ENCODE measurements around the gene GGT1.
"Not testable (repeated sequence)": the region's sequence is repeated elsewhere in the genome, so short reads cannot be mapped to it uniquely, and the experiment has no call there.

DNA sequence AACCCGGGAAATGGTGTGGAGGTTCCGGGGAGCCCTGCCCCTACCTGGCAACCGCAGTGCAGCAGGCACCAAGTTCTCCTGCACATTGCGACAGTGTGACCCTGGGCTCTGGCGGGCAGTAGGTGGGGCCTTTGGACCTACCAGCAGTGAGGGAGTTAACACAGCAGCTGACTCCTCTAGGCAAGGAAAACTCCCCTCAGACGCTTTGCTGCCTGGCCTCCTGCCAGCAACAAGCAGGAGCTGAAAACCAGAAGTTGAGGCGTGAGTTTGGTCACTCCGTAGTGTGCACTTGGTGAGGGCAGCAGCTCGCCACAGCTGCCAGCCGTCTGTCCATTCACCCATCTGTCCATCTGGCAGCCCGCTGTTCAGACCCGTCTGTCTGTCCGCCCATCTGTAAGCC, 29.6 kb downstream of the GGT1 start:
- TF ChIP-seq, protein P1, sequence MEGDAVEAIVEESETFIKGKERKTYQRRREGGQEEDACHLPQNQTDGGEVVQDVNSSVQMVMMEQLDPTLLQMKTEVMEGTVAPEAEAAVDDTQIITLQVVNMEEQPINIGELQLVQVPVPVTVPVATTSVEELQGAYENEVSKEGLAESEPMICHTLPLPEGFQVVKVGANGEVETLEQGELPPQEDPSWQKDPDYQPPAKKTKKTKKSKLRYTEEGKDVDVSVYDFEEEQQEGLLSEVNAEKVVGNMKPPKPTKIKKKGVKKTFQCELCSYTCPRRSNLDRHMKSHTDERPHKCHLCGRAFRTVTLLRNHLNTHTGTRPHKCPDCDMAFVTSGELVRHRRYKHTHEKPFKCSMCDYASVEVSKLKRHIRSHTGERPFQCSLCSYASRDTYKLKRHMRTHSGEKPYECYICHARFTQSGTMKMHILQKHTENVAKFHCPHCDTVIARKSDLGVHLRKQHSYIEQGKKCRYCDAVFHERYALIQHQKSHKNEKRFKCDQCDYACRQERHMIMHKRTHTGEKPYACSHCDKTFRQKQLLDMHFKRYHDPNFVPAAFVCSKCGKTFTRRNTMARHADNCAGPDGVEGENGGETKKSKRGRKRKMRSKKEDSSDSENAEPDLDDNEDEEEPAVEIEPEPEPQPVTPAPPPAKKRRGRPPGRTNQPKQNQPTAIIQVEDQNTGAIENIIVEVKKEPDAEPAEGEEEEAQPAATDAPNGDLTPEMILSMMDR (IDR thresholded peaks at IDR 0.05; ENCODE audit: poor library complexity): not testable (repeated sequence)
- TF ChIP-seq EZH2phosphoT487 (IDR thresholded peaks at IDR 0.05; ENCODE audit: low read depth, severe bottlenecking, unreplicated experiment): not testable (repeated sequence)

Data from hepatocyte (in vitro differentiated cells).